Measurements from ENCODE around the gene SNTB2. TPM values are rescaled to one million over a fixed set of nuclear protein-coding genes. Genes with fewer than 3 reads are reported as not detected.

The SNTB2 gene
- total and polyA plus RNA-seq, 2 of the 13 experiments (the other 11 are each of a cell fraction or from before 2014, with no cell fraction given): 11.5 to 19.2 TPM

GRCh38 chr16:69339289-69340094, 152.5 kb downstream of the SNTB2 start, which contains the start of the genes COG8 and NIP7 (continued):
- TF ChIP-seq ZBTB26 (CRISPR knock-in tag; IDR thresholded peaks at IDR 0.05; ENCODE audit: borderline replicate concordance) (peak; percentile 67; the same call in 1 of the 2 replicates), RXRB (CRISPR knock-in tag; IDR thresholded peaks at IDR 0.05; ENCODE audit: borderline replicate concordance) (no peak; the same call in 1 of the 2 replicates), ZNF747 (CRISPR knock-in tag; IDR thresholded peaks at IDR 0.05; ENCODE audit: borderline replicate concordance) (peak; percentile 83; the same call in 1 of the 2 replicates), DNMT1 (CRISPR knock-in tag; IDR thresholded peaks at IDR 0.05) (0 out of 2 replicates have a peak, but pooled peaks have one; percentile 34), FOXO4 (CRISPR knock-in tag; conservative IDR thresholded peaks at IDR 0.05) (no peak), BHLHE40 (IDR thresholded peaks at IDR 0.05; ENCODE audit: low read length) (peak; percentile 24), ZNF710 (CRISPR knock-in tag; IDR thresholded peaks at IDR 0.05; ENCODE audit: borderline replicate concordance) (peak; percentile 87; the same call in 1 of the 2 replicates), CERS6 (CRISPR knock-in tag; IDR thresholded peaks at IDR 0.05) (peak; percentile 75), SP140L (CRISPR knock-in tag; IDR thresholded peaks at IDR 0.05; ENCODE audit: borderline replicate concordance) (peak; percentile 87; the same call in 1 of the 2 replicates), FOXO1 (CRISPR knock-in tag; IDR thresholded peaks at IDR 0.05) (peak; percentile 49; the same call in 1 of the 2 replicates), ZNF24 (IDR thresholded peaks at IDR 0.05) (no peak; the same call in 1 of the 2 replicates), TOE1 (CRISPR knock-in tag; IDR thresholded peaks at IDR 0.05) (no peak), ZNF552 (CRISPR knock-in tag; IDR thresholded peaks at IDR 0.05; ENCODE audit: borderline replicate concordance) (peak; percentile 37), ZNF484 (CRISPR knock-in tag; IDR thresholded peaks at IDR 0.05; ENCODE audit: borderline replicate concordance, low read depth) (0 out of 2 replicates have a peak, but pooled peaks have one; percentile 64), HMGXB4 (CRISPR knock-in tag; IDR thresholded peaks at IDR 0.05; ENCODE audit: borderline replicate concordance in 1 of 2, low read depth in 1 of 2) (peak; percentile 98), HIC2 (CRISPR knock-in tag; IDR thresholded peaks at IDR 0.05; ENCODE audit: low read depth) (no peak; the same call in none of the 2 replicates), YEATS2 (CRISPR knock-in tag; IDR thresholded peaks at IDR 0.05; ENCODE audit: borderline replicate concordance) (peak; percentile 98)
